ENCODE measurements around the gene SLC24A3.
"Not testable (repeated sequence)": the region's sequence is repeated elsewhere in the genome, so short reads cannot be mapped to it uniquely, and the experiment has no call there.

SLC24A3 gene

DNA sequence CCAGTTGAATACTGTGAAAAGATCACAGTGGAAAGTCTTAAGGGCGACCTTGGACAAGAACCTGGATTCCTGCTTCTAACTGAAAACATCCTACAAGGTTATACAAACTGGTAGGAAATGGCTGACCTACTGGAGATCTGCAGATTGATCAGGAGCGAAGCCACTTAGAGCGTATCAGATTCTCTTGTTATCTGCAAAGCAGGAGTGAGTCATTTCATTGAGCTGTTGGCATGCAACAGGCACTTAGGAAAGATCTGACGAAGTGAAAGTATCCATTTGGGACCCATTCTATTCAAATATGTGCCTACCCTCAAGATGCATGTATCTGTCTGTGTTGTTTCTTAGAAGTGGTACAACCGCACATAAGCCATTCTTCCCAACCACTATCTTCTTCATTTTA, 414.5 kb downstream of the SLC24A3 start:
- peaks cover 0 to 3% of the 10 kb centered on the region in 2 donors for H3K9me3 ChIP-seq (ENCODE audit: control insufficient read depth in 1 of 2, low read length in 2 of 2)
- H3K4me3 ChIP-seq (ENCODE audit: low read depth in 1 of 2, low read length in 2 of 2), result no peak overlapping the region
- H3K36me3 ChIP-seq (ENCODE audit: control insufficient read depth in 1 of 2, insufficient read depth in 2 of 2, low read length in 2 of 2), result no peaks in the 10 kb centered on the region
- no peaks in the 10 kb centered on the region for H3K27me3 ChIP-seq (ENCODE audit: low read depth, low read length)
- H3K27ac ChIP-seq (ENCODE audit: low read length), result no peak overlapping the region
- H3K4me1 ChIP-seq (ENCODE audit: control insufficient read depth in 1 of 2, insufficient read depth in 2 of 2, low read length in 2 of 2), result no peaks in the 10 kb centered on the region

DNA sequence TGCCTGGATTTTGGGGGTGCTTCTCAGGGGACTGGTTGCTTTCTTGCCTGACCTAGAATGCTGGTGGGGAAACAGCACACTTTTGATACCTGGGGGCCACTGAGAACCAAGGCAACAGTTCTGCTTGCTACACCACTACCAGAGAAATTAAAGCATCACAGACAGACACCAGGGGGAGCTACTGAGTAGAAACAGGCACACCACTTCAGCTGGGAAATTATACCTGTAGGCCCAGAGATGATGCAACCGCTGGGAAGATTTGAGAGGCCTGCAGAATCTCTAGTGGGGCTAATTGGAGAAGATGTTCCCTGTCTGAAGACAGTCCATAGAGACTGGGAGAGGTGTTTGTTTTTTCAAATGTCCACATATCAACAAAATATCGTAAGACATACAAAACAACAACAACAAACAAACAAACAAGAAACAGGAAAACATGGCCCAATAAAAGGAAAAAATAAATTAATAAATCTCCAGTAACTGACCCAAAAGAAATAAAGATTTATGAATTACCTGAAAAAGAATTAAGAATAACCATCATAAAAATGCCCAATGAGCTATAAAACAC, 416.2 kb downstream of the SLC24A3 start:
- no peaks in the 10 kb centered on the region for H3K27me3 ChIP-seq (ENCODE audit: low read depth, low read length)
- H3K4me3 ChIP-seq (ENCODE audit: low read depth in 1 of 2, low read length in 2 of 2), result no peak overlapping the region
- H3K36me3 ChIP-seq (ENCODE audit: control insufficient read depth in 1 of 2, insufficient read depth in 2 of 2, low read length in 2 of 2), result no peaks in the 10 kb centered on the region
- peaks cover 0 to 3% of the 10 kb centered on the region in 2 donors for H3K9me3 ChIP-seq (ENCODE audit: control insufficient read depth in 1 of 2, low read length in 2 of 2)
- H3K27ac ChIP-seq (ENCODE audit: low read length), result no peak overlapping the region
- H3K4me1 ChIP-seq (ENCODE audit: control insufficient read depth in 1 of 2, insufficient read depth in 2 of 2, low read length in 2 of 2), result no peaks in the 10 kb centered on the region

DNA sequence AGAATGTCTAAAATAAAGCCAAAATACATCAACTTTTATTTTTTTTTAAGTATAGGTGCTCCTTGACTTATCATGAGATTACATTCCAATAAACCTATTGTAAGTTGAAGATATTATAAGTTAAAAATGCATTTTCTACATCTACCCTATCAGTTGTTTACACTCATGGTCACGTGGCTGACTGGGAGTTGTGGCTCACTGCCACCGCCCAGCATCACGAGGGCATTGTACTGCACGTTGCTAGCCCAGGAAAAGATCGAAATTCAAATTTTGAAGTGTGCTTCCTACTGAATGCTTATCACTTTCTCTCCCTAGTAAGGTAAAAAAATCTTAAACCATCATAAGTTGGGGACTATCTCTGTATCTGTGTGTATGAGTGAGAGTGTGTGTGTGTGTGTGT, 419.0 kb downstream of the SLC24A3 start:
- H3K4me1 ChIP-seq (ENCODE audit: control insufficient read depth in 1 of 2, insufficient read depth in 2 of 2, low read length in 2 of 2), result no peaks in the 10 kb centered on the region
- no peak overlapping the region for H3K27ac ChIP-seq (ENCODE audit: low read length)
- no peaks in the 10 kb centered on the region for H3K27me3 ChIP-seq (ENCODE audit: low read depth, low read length)
- no peak overlapping the region for H3K4me3 ChIP-seq (ENCODE audit: low read depth in 1 of 2, low read length in 2 of 2)
- H3K9me3 ChIP-seq (ENCODE audit: control insufficient read depth in 1 of 2, low read length in 2 of 2), result no peaks in the 10 kb centered on the region
- H3K36me3 ChIP-seq (ENCODE audit: control insufficient read depth in 1 of 2, insufficient read depth in 2 of 2, low read length in 2 of 2), result no peaks in the 10 kb centered on the region

DNA sequence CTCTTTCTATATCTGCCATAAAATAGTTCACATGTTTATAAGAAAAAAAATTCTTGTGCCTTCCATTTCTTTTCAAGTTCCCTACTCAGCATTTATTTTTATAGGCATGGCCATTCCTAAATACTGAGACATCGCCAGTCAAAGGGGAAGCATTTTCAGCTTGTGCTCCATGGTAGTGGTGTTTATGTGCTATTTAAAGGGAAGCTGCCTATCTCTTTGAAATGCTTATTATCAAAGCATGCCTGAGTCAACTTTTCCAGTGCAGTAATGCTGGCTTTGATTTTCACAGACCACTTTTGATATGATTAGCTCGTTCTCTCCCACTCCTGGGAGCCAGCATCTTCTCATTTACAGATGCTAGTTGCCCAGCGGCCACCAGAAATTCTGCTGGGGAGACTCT, 421.5 kb downstream of the SLC24A3 start:
- Histone ChIP-seq H3K9me3 (ENCODE audit: control insufficient read depth in 1 of 2, low read length in 2 of 2) (no peaks in the 10 kb centered on the region), H3K36me3 (ENCODE audit: control insufficient read depth in 1 of 2, insufficient read depth in 2 of 2, low read length in 2 of 2) (no peaks in the 10 kb centered on the region), H3K27ac (ENCODE audit: low read length) (no peak overlapping the region), H3K4me3 (ENCODE audit: low read depth in 1 of 2, low read length in 2 of 2) (no peak overlapping the region), H3K4me1 (ENCODE audit: control insufficient read depth in 1 of 2, insufficient read depth in 2 of 2, low read length in 2 of 2) (no peaks in the 10 kb centered on the region), H3K27me3 (ENCODE audit: low read depth, low read length) (no peaks in the 10 kb centered on the region)

DNA sequence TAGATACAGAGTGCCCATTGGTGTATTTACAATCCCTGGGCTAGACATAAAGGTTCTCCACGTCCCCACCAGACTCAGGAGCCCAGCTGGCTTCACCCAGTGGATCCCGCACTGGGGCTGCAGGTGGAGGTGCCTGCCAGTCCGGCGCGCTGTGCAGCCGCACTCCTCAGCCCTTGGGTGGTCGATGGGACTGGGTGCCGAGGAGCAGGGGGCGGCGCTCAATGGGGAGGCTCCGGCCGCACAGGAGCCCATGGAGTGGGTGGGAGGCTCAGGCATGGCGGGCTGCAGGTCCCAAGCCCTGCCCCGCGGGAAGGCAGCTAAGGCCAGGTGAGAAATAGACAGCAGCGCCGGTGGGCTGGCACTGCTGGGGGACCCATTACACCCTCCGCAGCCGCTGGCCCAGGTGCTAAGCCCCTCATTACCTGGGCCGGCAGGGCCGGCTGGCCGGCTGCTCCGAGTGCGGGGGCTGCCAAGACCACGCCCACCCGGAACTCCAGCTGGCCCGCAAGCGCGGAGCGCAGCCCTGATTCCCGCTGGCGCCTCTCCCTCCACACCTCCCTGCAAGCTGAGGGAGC, 427.1 kb downstream of the SLC24A3 start:
- H3K4me3 ChIP-seq (ENCODE audit: low read depth in 1 of 2, low read length in 2 of 2); H3K4me1 ChIP-seq (ENCODE audit: control insufficient read depth in 1 of 2, insufficient read depth in 2 of 2, low read length in 2 of 2); H3K9me3 ChIP-seq (ENCODE audit: control insufficient read depth in 1 of 2, low read length in 2 of 2); H3K27me3 ChIP-seq (ENCODE audit: low read depth, low read length); H3K27ac ChIP-seq (ENCODE audit: low read length); H3K36me3 ChIP-seq (ENCODE audit: control insufficient read depth in 1 of 2, insufficient read depth in 2 of 2, low read length in 2 of 2): not testable (repeated sequence)

DNA sequence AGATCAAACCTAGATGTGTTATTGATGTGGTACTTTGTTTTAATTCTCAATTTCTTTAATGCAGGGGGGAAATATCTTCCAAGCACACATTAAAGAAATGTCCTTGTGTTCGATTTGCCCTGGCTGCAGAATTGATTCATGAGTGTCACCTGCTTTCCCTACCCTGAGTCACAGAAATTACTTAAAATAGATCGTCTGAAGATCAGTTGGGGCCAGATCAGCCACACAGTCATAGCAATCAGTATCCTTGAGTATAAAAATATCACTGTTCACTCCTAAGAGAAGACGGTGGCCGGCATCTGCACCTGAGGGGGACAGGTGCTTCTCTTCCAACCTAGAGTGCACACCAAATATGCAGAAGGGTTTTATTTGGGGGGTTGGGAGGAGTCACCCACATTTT, 430.4 kb downstream of the SLC24A3 start:
- H3K4me3 ChIP-seq (ENCODE audit: low read depth in 1 of 2, low read length in 2 of 2), result no peak overlapping the region

DNA sequence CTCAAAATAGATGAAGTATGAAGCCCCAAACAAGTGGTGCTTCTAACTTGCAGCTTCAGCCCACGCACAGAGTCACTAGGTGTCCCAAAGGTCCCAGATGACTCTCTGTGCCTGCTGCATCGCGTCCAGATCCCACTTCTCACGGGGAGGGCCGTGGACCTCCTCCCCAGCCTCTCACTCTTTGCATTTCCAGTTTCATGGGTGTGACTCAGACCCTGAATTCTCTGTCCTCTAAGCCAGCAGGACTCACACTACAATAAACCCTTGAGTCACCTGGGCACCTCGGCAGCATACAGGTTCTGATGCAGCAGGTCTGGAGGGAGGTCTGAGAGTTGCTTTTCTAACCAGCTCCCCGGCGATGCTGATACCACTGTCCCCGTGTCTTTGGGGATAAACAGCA, 431.6 kb downstream of the SLC24A3 start:
- Histone ChIP-seq H3K9me3 (ENCODE audit: control insufficient read depth in 1 of 2, low read length in 2 of 2) (no peaks in the 10 kb centered on the region), H3K27ac (ENCODE audit: low read length) (no peak overlapping the region), H3K27me3 (ENCODE audit: low read depth, low read length) (no peaks in the 10 kb centered on the region), H3K4me1 (ENCODE audit: control insufficient read depth in 1 of 2, insufficient read depth in 2 of 2, low read length in 2 of 2) (no peaks in the 10 kb centered on the region), H3K4me3 (ENCODE audit: low read depth in 1 of 2, low read length in 2 of 2) (no peak overlapping the region), H3K36me3 (ENCODE audit: control insufficient read depth in 1 of 2, insufficient read depth in 2 of 2, low read length in 2 of 2) (no peaks in the 10 kb centered on the region)

More for the DNA sequence above, 430.4 kb downstream of the SLC24A3 start:
- no peaks in the 10 kb centered on the region for H3K36me3 ChIP-seq (ENCODE audit: control insufficient read depth in 1 of 2, insufficient read depth in 2 of 2, low read length in 2 of 2)
- H3K9me3 ChIP-seq (ENCODE audit: control insufficient read depth in 1 of 2, low read length in 2 of 2), result no peaks in the 10 kb centered on the region
- H3K4me1 ChIP-seq (ENCODE audit: control insufficient read depth in 1 of 2, insufficient read depth in 2 of 2, low read length in 2 of 2), result no peaks in the 10 kb centered on the region
- H3K27me3 ChIP-seq (ENCODE audit: low read depth, low read length), result no peaks in the 10 kb centered on the region
- no peak overlapping the region for H3K27ac ChIP-seq (ENCODE audit: low read length)

DNA sequence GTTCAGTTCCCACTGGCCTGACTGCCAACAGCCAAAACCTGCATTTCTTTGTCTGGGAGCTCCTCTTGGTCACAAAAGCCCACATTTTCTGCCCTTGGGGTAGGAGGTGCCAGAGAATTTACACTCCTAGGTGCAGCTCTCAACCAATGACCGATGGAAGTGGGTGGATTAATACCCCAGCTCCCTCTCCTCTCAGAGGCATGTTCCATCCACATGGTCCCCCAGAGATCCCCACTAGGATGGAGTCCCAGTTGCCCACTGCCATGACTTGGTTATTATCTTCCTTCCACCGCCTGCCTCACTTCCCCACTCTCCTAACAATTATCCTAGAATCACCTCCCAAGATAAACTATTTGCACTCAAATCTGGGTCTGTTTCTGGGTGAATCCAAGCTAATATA, 434.5 kb downstream of the SLC24A3 start:
- Histone ChIP-seq H3K9me3 (ENCODE audit: control insufficient read depth in 1 of 2, low read length in 2 of 2) (peaks cover 0 to 7% of the 10 kb centered on the region in 2 donors), H3K27ac (ENCODE audit: low read length) (no peak overlapping the region), H3K4me1 (ENCODE audit: control insufficient read depth in 1 of 2, insufficient read depth in 2 of 2, low read length in 2 of 2) (no peaks in the 10 kb centered on the region), H3K36me3 (ENCODE audit: control insufficient read depth in 1 of 2, insufficient read depth in 2 of 2, low read length in 2 of 2) (no peaks in the 10 kb centered on the region), H3K4me3 (ENCODE audit: low read depth in 1 of 2, low read length in 2 of 2) (no peak overlapping the region), H3K27me3 (ENCODE audit: low read depth, low read length) (no peaks in the 10 kb centered on the region)

DNA sequence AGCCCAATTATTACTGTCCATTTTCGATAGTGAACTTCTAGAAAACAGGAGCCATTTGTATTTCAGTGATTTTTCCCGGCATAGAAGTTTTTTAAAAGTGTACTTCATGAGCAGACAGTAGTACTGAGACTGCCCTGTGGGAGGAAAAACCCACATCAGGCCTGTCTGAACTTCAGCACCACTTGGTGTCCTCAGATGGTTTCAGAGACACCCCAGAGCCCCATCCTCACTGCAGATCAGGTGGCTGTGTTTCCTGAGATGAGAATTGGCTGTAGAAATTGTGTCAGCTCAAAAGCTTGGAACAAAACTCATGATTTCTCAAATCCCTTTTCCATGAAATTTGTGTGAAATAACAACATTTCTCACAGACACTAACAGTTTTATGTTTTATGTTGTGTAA, 435.6 kb downstream of the SLC24A3 start:
- H3K27ac ChIP-seq (ENCODE audit: low read length), result no peak overlapping the region
- no peaks in the 10 kb centered on the region for H3K36me3 ChIP-seq (ENCODE audit: control insufficient read depth in 1 of 2, insufficient read depth in 2 of 2, low read length in 2 of 2)
- no peaks in the 10 kb centered on the region for H3K27me3 ChIP-seq (ENCODE audit: low read depth, low read length)
- no peaks in the 10 kb centered on the region for H3K4me1 ChIP-seq (ENCODE audit: control insufficient read depth in 1 of 2, insufficient read depth in 2 of 2, low read length in 2 of 2)
- H3K9me3 ChIP-seq (ENCODE audit: control insufficient read depth in 1 of 2, low read length in 2 of 2), result peaks cover 0 to 7% of the 10 kb centered on the region in 2 donors
- no peak overlapping the region for H3K4me3 ChIP-seq (ENCODE audit: low read depth in 1 of 2, low read length in 2 of 2)

DNA sequence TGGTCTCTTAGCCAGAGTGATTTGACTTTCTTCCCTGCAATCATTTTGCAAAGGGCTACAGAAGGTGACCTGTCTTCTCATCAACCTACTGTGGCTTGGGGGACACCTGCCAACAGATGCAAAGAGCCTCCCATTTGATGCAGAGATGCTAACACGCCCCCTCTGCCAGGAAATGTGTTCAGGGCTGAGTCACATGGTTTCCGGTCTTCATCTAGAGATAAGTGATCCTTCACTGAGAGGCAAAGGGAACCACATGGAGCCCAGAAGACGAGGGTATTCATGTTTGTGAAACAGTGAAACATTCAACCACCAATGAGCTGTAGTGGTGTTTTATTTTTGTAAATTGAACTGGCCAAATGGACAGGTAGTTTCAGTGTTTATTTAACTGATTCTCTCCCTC, 436.6 kb downstream of the SLC24A3 start:
- Histone ChIP-seq H3K36me3 (ENCODE audit: control insufficient read depth in 1 of 2, insufficient read depth in 2 of 2, low read length in 2 of 2) (no peaks in the 10 kb centered on the region), H3K4me3 (ENCODE audit: low read depth in 1 of 2, low read length in 2 of 2) (no peak overlapping the region), H3K9me3 (ENCODE audit: control insufficient read depth in 1 of 2, low read length in 2 of 2) (peaks cover 0 to 7% of the 10 kb centered on the region in 2 donors), H3K4me1 (ENCODE audit: control insufficient read depth in 1 of 2, insufficient read depth in 2 of 2, low read length in 2 of 2) (no peaks in the 10 kb centered on the region), H3K27me3 (ENCODE audit: low read depth, low read length) (no peaks in the 10 kb centered on the region), H3K27ac (ENCODE audit: low read length) (no peak overlapping the region)

DNA sequence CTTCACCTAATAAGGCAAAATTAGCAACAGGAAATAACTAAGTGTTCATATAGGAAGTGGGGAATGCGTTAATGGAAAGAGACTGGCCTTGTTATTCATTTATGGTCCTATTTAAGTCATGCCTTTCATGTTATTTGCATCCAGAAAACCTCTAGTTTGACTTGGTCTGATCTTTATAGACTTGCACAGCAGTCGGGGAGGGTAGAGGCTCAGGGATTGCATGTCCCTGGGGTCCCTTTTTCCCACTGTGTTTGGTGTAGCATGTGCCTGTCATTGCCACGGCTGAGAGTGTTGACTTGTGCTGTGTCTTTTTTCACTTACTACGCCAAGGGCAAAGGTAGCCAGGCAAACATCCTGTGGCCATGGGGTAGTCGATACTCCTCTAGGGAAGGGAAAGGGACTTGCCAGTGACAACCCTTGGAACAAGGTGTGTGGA, 440.2 kb downstream of the SLC24A3 start:
- H3K36me3 ChIP-seq (ENCODE audit: control insufficient read depth in 1 of 2, insufficient read depth in 2 of 2, low read length in 2 of 2), result no peaks in the 10 kb centered on the region
- H3K4me1 ChIP-seq (ENCODE audit: control insufficient read depth in 1 of 2, insufficient read depth in 2 of 2, low read length in 2 of 2), result no peaks in the 10 kb centered on the region

DNA sequence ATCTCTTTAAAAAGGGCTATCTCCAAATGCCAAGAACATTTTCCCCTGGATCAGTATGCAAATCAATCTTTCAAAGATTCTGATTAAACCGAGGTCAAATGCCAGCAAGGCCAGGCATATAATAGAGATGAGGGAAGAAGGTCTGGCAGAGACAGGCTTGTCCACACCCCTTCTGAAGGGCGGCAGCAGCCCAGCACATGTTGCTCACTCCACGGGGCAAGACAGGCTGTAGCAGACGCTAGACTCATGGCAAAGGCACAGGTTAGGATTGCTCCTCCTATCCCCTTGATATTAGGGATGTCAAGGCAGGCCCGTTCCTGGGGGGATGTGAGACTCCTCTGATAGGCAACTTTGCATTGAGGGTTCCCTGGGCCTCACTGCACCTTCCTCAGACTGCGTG, 440.9 kb downstream of the SLC24A3 start:
- Histone ChIP-seq H3K4me3 (ENCODE audit: low read depth in 1 of 2, low read length in 2 of 2) (no peak overlapping the region), H3K27me3 (ENCODE audit: low read depth, low read length) (no peaks in the 10 kb centered on the region)

More for the DNA sequence above, 440.2 kb downstream of the SLC24A3 start:
- Histone ChIP-seq H3K9me3 (ENCODE audit: control insufficient read depth in 1 of 2, low read length in 2 of 2) (peaks cover 0 to 7% of the 10 kb centered on the region in 2 donors), H3K27me3 (ENCODE audit: low read depth, low read length) (no peaks in the 10 kb centered on the region), H3K4me3 (ENCODE audit: low read depth in 1 of 2, low read length in 2 of 2) (no peak overlapping the region), H3K27ac (ENCODE audit: low read length) (no peak overlapping the region)

More for the DNA sequence above, 440.9 kb downstream of the SLC24A3 start:
- Histone ChIP-seq H3K9me3 (ENCODE audit: control insufficient read depth in 1 of 2, low read length in 2 of 2) (peaks cover 0 to 7% of the 10 kb centered on the region in 2 donors), H3K27ac (ENCODE audit: low read length) (no peak overlapping the region), H3K36me3 (ENCODE audit: control insufficient read depth in 1 of 2, insufficient read depth in 2 of 2, low read length in 2 of 2) (no peaks in the 10 kb centered on the region), H3K4me1 (ENCODE audit: control insufficient read depth in 1 of 2, insufficient read depth in 2 of 2, low read length in 2 of 2) (no peaks in the 10 kb centered on the region)

Measured in muscle layer of duodenum (tissue), 2 donors.